ENCODE results near the gene TP63.

DNA sequence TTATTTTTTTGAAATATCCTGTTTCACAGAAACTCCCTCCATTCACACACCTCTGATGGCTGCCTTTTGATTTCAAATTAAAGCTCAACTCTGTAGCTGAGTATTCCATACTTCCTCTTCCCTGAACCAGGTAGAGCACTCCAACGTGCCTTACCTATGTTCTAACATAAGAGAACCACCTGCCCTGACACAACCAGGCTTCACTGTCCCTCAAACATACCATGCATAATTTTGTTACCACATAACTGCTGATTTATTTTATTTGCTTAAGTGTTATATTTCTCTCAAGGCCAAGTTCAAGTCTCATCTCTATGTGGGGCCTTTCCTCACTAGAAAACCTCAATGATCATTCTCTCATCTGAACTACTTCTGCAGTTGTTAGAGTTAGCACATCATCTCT, 279.8 kb downstream of the TP63 start:
- TF ChIP-seq, protein P1, sequence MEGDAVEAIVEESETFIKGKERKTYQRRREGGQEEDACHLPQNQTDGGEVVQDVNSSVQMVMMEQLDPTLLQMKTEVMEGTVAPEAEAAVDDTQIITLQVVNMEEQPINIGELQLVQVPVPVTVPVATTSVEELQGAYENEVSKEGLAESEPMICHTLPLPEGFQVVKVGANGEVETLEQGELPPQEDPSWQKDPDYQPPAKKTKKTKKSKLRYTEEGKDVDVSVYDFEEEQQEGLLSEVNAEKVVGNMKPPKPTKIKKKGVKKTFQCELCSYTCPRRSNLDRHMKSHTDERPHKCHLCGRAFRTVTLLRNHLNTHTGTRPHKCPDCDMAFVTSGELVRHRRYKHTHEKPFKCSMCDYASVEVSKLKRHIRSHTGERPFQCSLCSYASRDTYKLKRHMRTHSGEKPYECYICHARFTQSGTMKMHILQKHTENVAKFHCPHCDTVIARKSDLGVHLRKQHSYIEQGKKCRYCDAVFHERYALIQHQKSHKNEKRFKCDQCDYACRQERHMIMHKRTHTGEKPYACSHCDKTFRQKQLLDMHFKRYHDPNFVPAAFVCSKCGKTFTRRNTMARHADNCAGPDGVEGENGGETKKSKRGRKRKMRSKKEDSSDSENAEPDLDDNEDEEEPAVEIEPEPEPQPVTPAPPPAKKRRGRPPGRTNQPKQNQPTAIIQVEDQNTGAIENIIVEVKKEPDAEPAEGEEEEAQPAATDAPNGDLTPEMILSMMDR (IDR thresholded peaks at IDR 0.05; ENCODE audit: extremely low read depth in 1 of 2, insufficient read depth in 1 of 2, low read depth in 1 of 2, low read length in 2 of 2), result no peak
- no peak for TF ChIP-seq POLR2A (IDR thresholded peaks at IDR 0.05; ENCODE audit: low read depth, low read length)
- TF ChIP-seq EZH2 (IDR thresholded peaks at IDR 0.05; ENCODE audit: borderline replicate concordance, low read depth, low read length, severe bottlenecking), result no peak
- no peak for TF ChIP-seq FOS (IDR thresholded peaks at IDR 0.05; ENCODE audit: borderline replicate concordance, insufficient read depth, low read length)

Data from endothelial cell of umbilical vein (primary cell).